ENCODE results near the gene ENOX2.
"Not testable (repeated sequence)": the region's sequence is repeated elsewhere in the genome, so short reads cannot be mapped to it uniquely, and the experiment has no call there.

The ENOX2 gene

DNA sequence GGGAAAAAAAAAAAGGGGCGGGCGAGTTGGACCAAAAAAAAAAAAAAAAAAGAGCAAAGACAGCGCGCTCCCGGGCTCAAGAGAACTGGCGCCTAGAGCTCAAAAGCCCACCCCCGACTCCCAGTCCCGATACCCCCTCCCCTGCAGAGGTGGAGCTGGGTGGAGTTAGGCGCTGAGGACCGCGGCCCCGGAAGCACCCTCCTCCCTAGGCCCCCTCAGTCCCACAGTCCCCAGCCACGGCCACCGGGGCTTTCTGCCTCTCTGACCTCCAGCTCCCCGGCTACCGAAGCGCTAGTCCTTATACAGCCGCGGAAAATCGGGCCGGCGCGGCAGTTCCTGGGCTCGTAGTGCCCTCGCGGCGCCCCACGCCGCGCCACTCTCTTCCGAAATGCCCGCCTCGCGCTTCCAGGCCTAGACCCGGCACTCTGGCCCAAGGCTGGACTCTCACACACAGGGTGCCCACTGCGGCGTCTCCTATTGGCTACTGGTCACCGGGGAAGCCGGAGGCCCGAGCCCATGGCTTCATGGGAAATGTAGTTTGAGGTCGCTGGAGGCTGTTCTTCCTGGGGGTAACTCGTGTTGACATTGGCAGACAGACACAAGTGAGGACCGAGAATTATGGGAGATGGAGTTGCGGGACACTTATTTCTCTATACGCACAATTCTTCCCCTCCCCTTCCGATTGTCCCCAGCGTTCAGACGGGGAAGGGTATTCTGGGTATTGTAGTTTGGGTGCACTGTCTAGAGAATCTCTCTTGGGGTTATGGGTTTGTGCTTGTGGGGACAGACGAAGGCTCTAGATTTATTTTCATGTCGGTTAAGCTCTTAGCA lies at the start of gene ENOX2:
ENOX2 (minus strand) TSS at position 427 of the 831 bp plus-strand sequence. CDS start 199,993 bp downstream, outside the sequence.
- peak; percentile 91 for DNase-seq

GRCh38 chrX:130952266-130953043 lies 49.4 kb upstream of the ENOX2 start:
- no peak for DNase-seq

DNA sequence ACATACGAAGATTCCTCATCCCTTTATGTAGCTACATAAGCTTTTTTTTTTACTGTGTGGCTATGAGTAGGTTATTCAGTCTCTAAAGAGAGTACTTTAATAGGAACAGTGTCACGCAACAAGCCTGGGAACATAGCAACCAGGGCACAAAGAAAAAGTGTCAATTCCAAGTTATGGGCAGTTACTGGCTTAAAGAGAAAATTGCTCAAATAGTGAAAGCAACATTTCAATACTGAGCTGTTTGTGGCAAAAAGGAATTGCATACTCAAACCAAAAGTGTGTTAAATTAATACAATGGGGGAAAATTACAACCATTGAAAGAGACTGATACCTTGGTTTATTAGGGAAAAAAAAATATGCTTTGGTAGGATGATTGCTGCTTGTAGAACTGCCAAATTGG lies 41.2 kb upstream of the ENOX2 start:
- DNase-seq: no peak

- no peak for DNase-seq
Measured at GRCh38 chrX:130937101-130937500, 34.1 kb upstream of the ENOX2 start.

GRCh38 chrX:130933358-130933757 lies 30.3 kb upstream of the ENOX2 start:
- DNase-seq: no peak

DNA sequence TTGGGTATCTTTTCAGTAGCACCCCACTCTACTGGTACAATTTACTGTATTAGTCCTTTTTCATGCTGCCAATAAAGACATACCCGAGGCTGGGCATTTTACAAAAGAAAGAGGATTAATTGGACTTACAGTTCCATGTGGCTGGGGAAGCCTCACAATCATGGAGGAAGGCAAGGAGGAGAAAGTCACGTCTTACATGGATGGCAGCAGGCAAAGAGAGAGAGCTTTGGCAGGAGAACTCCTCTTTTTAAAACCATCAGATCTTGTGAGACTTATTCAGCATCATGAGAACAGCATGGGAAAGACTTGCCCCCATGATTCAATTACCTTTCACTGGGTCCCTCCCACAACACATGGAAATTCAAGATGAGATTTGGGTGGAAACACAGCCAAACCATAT lies 17.4 kb upstream of the ENOX2 start:
- not testable (repeated sequence) for DNase-seq

DNA sequence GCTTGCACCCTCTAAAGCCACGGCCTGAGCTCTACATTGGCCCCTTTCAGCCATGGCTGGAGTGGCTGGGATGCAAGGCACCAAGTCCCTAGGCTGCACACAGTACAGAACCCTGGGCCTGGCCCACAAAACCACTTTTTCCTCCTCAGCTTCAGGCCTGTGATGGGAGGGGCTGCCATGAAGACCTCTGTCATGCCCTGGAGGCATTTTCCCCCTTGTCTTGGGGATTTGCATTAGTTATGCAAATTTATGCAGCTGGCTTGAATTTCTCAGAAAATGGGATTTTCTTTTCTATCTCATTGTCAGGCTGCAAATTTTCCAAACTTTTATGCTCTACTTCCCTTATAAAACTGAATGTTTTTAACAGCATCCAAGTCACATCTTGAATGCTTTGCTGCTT lies 16.7 kb upstream of the ENOX2 start:
- DNase-seq: not testable (repeated sequence)

DNA sequence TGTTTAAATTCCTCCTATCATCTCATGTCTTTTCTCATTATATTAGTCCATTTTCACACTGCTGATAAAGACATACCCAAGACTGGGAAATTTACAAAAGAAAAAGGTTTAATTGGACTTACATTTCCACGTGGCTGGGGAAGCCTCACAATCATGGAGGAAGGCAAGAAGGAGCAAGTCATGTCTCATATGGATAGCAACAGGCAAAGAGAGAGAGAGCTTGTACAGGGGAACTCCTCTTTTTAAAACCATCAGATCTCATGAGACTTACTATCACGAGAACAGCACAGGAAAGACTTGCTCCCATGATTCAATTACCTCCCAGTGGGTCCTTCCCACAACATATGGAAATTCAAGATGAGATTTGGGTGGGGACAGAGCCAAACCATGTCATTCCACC lies 15.5 kb upstream of the ENOX2 start:
- not testable (repeated sequence) for DNase-seq

GRCh38 chrX:130916636-130917422 lies 13.8 kb upstream of the ENOX2 start:
- no peak for DNase-seq

DNA sequence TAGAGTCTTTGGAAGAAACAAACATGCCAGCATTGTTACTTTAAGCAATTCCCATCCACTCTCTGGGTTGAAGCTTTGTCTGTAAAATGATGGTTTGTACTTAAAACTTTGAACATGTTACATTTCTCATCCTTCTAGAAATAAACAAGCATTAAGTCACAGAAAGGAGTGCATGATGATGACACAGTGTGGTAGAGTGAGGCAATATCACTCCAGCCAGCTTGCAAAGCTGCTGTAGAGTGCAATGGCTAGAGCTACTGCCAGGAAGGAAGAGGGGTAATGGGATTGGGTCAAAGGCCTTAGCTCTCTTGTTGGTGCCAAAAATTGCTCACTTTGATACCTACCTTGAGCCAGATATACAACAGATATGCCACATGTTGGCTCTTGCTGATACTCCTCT lies 12.3 kb upstream of the ENOX2 start:
- no peak for DNase-seq

DNA sequence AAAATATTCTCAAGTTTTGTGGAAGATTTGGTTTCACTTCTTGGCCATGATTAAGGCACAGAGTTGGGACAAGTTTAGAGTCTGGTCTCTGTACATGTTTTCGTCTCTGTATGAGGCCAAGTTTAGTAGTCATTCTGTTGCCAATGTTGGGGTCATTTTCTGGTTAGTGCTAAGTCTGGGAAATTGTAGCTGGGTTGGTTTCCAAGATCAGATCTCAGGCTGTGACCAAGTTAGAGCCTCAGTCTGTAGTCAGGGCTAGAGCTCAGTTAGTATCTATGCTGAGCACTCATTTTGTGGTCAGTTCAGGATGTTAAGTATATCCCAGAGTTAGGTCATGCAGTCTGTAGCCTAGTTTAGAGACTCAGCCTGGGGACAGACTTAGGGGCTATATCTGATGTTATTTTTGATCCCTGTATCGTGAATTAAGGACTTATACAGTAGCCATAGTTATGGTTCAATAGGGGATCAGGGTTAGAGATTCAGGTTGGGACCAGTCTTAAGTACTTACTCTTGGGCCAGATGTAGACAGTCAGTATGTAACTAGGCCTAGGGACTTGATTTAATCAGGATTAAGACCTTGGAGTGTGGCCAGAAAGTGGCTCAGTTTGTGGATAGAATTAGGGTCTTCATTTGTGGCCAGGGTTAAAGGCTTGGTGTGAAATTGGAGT lies 6.6 kb upstream of the ENOX2 start:
- no peak for DNase-seq

GRCh38 chrX:130906776-130907175 lies 3.8 kb upstream of the ENOX2 start:
- DNase-seq: no peak

DNA sequence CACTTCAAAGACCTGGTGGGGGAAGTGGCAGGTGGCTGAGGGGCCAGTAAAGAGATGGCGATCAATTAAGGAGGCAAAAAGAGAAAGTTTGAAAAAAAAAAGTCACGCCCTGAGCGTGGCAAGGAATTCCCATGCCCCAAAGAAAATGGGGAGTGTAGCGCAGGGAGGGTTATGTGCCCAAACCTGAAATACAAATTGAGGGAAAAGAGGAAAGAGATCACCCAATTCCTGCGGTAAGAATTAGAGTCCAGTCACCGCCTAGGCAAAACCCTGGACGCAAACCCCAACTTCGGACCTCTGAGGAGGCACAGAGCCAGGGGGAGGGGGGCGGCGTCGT lies 595 bp downstream of the ENOX2 start:
- DNase-seq: no peak

DNA sequence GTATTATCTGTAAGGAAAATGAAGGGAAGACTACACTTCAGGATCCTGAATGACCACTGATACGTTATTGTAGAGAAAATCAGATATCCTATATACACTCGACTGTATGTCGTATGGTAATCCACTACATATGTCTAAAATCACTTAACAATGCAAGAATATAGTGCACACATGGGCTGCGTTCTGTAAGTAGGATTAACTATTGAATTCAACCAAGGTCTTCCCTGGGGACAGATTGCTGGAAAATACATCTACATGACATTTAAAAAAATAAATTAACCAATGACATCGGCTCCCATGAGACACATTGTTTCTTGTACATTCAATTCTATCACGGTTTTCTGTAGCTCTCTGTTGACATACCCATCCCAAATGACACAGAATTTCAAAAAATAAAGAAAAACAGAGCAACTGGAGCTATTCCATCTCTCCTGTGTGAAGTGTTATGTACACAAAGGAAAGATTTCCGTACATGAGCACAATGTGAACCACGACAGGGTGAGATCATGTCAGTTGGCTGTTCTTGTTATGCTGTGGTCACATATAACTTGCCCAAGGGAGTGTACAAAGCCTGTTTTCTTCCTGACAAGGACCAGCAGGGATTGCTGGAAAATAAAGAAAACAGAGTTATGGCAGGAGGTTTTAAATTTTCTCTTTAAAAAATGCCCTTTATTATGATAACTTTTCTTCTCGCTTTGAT lies 6.1 kb downstream of the ENOX2 start:
- no peak for DNase-seq

GRCh38 chrX:130896026-130896425 lies 7.0 kb downstream of the ENOX2 start:
- DNase-seq: no peak

DNA sequence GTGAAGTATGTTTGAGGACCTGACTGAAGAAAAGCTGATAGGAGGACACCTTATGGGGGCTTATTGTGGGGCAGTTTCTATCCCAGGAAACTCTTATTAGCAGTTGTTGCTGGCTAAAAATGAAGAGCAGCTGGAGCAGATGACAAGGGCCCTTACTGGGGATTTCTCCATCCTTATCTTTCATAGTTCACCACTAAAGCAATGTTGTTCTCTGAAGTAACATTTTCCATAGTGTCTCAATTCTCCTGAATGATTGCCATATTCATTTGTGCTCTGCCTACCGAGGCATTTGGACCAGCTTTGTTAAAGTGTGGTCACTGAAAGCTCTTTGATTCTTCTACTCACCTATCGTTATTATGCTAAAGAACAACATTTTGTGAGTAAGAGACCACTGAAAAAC lies 7.7 kb downstream of the ENOX2 start:
- DNase-seq: no peak

GRCh38 chrX:130893356-130894085 lies 9.5 kb downstream of the ENOX2 start:
- DNase-seq: no peak

DNA sequence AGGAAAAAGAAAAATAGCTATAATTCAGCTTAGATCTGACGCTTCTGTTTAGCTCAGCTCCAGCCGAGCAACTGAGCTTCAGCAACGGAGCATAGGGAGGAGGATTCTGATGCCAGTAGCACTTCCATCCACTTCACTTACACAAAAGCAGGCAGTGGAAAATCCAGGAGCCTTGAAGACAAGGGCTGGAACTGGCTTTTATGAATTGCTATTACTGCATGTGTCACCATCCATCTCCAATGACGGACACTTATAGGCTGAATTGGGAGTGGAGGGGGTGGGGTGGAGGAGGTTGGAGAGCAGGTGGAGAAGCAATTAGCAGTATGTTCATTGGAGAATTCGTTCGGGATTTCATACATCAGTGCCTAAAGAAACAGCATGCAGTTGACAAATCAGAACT lies 15.6 kb downstream of the ENOX2 start:
- no peak for DNase-seq

DNA sequence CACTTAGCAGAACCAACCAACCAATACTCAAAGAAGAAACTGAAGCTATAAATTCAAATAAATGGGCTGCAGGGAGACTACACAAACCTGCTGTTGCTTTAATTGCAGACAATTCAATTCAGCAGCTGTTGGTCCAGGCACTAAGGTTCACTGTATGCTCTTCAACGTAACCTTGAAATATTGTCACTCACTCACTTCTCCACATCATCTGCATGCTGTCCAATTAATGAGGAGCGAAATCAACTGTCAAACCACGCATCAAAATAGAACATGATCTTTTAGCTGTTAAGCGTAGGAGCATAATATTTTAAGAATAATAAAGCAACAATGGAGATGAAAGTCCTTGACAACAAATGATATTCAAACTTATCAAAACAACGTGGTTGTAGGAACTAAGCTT lies 17.0 kb downstream of the ENOX2 start:
- DNase-seq: no peak

DNA sequence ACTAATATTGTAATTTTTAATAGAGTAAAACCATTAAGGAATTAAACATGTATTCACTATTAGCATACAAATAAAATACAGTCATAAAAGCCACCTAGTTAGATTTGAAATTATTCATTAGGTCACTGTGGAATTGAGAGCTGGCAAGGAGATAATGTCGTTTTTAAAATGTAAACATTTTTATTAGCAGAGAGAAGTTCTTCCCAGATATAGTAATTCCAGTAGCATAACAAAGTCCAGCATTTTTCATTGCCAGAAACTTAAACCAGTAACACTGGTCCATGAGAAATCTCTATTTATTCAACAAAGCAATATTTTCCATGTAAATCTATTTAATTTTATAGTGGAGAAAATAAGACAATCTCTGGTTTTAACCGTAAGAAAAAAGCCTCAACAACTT lies 17.5 kb downstream of the ENOX2 start:
- DNase-seq: no peak

- DNase-seq: no peak
Measured at GRCh38 chrX:130884627-130885026, 18.4 kb downstream of the ENOX2 start.

- DNase-seq: no peak
Measured at GRCh38 chrX:130879869-130880268, 23.1 kb downstream of the ENOX2 start.

Measured in COR-L47 (cell line).